ENCODE data around the gene VWF.
"Not testable (repeated sequence)": the region's sequence is repeated elsewhere in the genome, so short reads cannot be mapped to it uniquely, and the experiment has no call there.

Gene VWF

DNA sequence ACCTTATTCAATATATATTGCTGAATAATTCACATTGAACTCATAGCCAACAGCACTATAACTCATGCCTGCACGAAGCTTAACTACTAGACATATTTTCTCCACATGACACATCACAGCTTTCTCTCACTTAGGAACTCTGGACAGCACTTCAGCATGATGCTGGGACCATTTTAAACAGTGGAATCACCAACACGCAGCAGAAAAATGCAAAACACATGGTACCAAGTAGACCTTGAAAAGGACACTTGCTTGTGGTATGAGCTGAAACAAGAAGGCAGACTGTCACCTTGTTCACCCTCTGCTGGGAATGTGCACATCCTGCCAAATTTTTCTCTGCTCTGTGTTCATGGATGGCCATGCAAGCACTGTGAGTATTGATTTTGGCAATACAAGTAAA is 40.9 kb upstream of the VWF start:
- no peak for DNase-seq (ENCODE audit: low spot score)
- no peak overlapping the region for H3K27ac ChIP-seq
- TF ChIP-seq, protein P1, sequence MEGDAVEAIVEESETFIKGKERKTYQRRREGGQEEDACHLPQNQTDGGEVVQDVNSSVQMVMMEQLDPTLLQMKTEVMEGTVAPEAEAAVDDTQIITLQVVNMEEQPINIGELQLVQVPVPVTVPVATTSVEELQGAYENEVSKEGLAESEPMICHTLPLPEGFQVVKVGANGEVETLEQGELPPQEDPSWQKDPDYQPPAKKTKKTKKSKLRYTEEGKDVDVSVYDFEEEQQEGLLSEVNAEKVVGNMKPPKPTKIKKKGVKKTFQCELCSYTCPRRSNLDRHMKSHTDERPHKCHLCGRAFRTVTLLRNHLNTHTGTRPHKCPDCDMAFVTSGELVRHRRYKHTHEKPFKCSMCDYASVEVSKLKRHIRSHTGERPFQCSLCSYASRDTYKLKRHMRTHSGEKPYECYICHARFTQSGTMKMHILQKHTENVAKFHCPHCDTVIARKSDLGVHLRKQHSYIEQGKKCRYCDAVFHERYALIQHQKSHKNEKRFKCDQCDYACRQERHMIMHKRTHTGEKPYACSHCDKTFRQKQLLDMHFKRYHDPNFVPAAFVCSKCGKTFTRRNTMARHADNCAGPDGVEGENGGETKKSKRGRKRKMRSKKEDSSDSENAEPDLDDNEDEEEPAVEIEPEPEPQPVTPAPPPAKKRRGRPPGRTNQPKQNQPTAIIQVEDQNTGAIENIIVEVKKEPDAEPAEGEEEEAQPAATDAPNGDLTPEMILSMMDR (IDR thresholded peaks at IDR 0.05), result no peak
- no peak overlapping the region for H3K4me3 ChIP-seq

- DNase-seq (ENCODE audit: low spot score), result no peak
- TF ChIP-seq, protein P1 (IDR thresholded peaks at IDR 0.05), result no peak
Measured at GRCh38 chr12:6163416-6164060, 39.1 kb upstream of the VWF start.

GRCh38 chr12:6161124-6161882 is 36.8 kb upstream of the VWF start:
- H3K4me3 ChIP-seq, result no peak overlapping the region
- no peak overlapping the region for H3K27ac ChIP-seq
- no peak for DNase-seq (ENCODE audit: low spot score)
- TF ChIP-seq, protein P1 (IDR thresholded peaks at IDR 0.05), result no peak

More at GRCh38 chr12:6163416-6164060, 39.1 kb upstream of the VWF start:
- no peak overlapping the region for H3K4me3 ChIP-seq
- H3K27ac ChIP-seq, result no peak overlapping the region

DNA sequence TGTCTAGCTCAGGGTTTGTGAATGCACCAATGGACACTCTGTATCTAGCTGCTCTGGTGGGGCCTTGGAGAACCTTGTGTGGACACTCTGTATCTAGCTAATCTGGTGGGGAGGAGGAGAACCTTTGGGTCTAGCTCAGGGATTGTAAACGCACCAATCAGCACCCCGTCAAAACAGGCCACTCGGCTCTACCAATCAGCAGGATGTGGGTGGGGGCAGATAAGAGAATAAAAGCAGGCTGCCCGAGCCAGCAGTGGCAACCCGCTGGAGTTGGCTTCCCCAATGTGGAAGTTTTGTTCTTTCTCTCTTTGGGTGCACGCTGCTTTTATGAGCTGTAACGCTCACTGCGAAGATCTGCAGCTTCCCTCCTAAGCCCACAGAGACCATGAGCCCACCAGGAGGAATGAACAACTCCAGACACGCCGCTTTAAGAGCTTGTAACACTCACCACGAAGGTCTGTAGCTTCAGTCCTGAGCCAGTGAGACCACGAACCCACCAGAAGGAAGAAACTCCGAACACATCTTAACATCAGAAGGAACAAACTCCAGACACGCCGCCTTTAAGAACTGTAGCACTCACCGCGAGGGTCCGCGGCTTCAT is 35.7 kb upstream of the VWF start:
- not testable (repeated sequence) for H3K27ac ChIP-seq; DNase-seq (ENCODE audit: low spot score)

GRCh38 chr12:6159166-6160011 is 34.9 kb upstream of the VWF start:
- not testable (repeated sequence) for H3K27ac ChIP-seq; H3K4me3 ChIP-seq; DNase-seq (ENCODE audit: low spot score)

More for the DNA sequence above, 35.7 kb upstream of the VWF start:
- H3K4me3 ChIP-seq, result not testable (repeated sequence)

GRCh38 chr12:6158749-6159148 is 34.3 kb upstream of the VWF start:
- Histone ChIP-seq H3K4me3 (no peak overlapping the region), H3K27ac (no peak overlapping the region)
- DNase-seq (ENCODE audit: low spot score), result no peak
- TF ChIP-seq, protein P1 (IDR thresholded peaks at IDR 0.05), result no peak

- Histone ChIP-seq H3K27ac (no peak overlapping the region), H3K4me3 (no peak overlapping the region)
- no peak for DNase-seq (ENCODE audit: low spot score)
- TF ChIP-seq, protein P1 (IDR thresholded peaks at IDR 0.05), result no peak
Measured at GRCh38 chr12:6158255-6158654, 33.8 kb upstream of the VWF start.
